GM12878 (cell line): ENCODE results near the gene EXOSC10.

ENCODE experiments used
- ATF7 ChIP-seq: fragments of 450-650 bp; IDR thresholded peaks from 2 replicates; pipeline ENCODE4 v1.6.1; 2016; ENCODE audit warnings: low read depth, mild to moderate bottlenecking
- CTCF ChIP-seq, 3 experiments: IDR thresholded peaks in 2 of 3; conservative IDR thresholded peaks in 1 of 3; 2 replicates each; pipeline ENCODE4 v1.5.1; 2011; ENCODE audit warnings: low read depth in 3 of 3, low read length in 3 of 3, mild to moderate bottlenecking in 3 of 3, control low read depth in 2 of 3, moderate library complexity in 2 of 3, inconsistent platforms in 1 of 3, mixed read lengths in 1 of 3; ENCODE audit not compliant: control insufficient read depth in 2 of 3, insufficient read depth in 1 of 3; ENCODE audit errors: extremely low read depth in 1 of 3
- EP300 ChIP-seq, 2 experiments: fragments of 150-350 bp in 1 of 2; IDR thresholded peaks; 2 replicates each; pipeline ENCODE4 v1.6.1; 2011 to 2012; ENCODE audit warnings: low read depth in 2 of 2, low read length in 2 of 2, borderline replicate concordance in 1 of 2, improper control_type of control experiment in 1 of 2, inconsistent platforms in 1 of 2; ENCODE audit not compliant: control insufficient read depth in 1 of 2
- RAD21 ChIP-seq: IDR thresholded peaks from 2 replicates; pipeline ENCODE4 v1.6.1; 2011; ENCODE audit warnings: mild to moderate bottlenecking, low read depth, low read length, moderate library complexity; ENCODE audit not compliant: insufficient read depth
- SIN3A ChIP-seq: IDR thresholded peaks from 2 replicates; pipeline ENCODE4 v1.6.1; 2012; ENCODE audit warnings: low read depth, low read length, improper control_type of control experiment
- ZBTB11 ChIP-seq: fragments of 450-650 bp; formaldehyde crosslinking; IDR thresholded peaks from 2 replicates; pipeline ENCODE4 v1.5.0; 2022; ENCODE audit warnings: mild to moderate bottlenecking, missing genetic modification characterization
- ZNF274 ChIP-seq: IDR thresholded peaks from one replicate; pipeline ENCODE4 v1.8.0; 2011; ENCODE audit not compliant: insufficient read length, insufficient read depth
- ZZZ3 ChIP-seq: IDR thresholded peaks from 2 replicates; pipeline ENCODE4 v1.6.1; 2011; ENCODE audit warnings: low read depth; ENCODE audit not compliant: control insufficient read depth, insufficient read length
- TF ChIP-seq, protein P1 (sequence below): fragments of 450-650 bp; formaldehyde crosslinking; IDR thresholded peaks from 2 replicates; pipeline ENCODE4 v1.4.0; 2022; ENCODE audit warnings: mild to moderate bottlenecking, moderate library complexity

DNA sequence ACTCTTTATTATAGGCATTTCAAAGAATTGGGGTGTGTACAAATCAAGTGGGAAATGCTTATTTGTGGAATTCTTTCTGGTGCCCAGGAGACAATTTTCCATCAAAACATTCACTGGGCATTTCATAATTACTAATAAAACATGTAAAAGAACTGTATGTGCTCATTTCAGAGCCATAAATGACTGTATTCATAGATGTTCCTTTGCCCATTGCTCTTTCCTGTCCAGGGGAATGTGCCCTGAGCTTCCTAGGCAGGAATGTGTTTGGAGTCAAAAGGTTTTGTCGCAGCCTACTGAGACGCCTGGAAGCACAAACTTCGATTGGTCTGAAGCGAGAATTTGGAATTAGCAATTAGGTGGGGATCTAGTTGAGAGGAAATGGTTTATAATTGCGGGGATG lies 43.7 kb upstream of the EXOSC10 start:
- no peak for TF ChIP-seq SIN3A
- TF ChIP-seq EP300 (IDR thresholded peaks at IDR 0.05; ENCODE audit: borderline replicate concordance in 1 of 2, control insufficient read depth in 1 of 2, low read depth in 2 of 2, low read length in 2 of 2): no peak
- no peak for TF ChIP-seq CTCF (IDR thresholded peaks at IDR 0.05 in 2 of 3, conservative IDR thresholded peaks at IDR 0.05 in 1 of 3; ENCODE audit: control insufficient read depth in 2 of 3, extremely low read depth in 1 of 3, insufficient read depth in 1 of 3, low read depth in 3 of 3, low read length in 3 of 3)
- no peak for TF ChIP-seq ZNF274
- no peak for TF ChIP-seq ZBTB11 (CRISPR knock-in tag)
- TF ChIP-seq, protein P1, sequence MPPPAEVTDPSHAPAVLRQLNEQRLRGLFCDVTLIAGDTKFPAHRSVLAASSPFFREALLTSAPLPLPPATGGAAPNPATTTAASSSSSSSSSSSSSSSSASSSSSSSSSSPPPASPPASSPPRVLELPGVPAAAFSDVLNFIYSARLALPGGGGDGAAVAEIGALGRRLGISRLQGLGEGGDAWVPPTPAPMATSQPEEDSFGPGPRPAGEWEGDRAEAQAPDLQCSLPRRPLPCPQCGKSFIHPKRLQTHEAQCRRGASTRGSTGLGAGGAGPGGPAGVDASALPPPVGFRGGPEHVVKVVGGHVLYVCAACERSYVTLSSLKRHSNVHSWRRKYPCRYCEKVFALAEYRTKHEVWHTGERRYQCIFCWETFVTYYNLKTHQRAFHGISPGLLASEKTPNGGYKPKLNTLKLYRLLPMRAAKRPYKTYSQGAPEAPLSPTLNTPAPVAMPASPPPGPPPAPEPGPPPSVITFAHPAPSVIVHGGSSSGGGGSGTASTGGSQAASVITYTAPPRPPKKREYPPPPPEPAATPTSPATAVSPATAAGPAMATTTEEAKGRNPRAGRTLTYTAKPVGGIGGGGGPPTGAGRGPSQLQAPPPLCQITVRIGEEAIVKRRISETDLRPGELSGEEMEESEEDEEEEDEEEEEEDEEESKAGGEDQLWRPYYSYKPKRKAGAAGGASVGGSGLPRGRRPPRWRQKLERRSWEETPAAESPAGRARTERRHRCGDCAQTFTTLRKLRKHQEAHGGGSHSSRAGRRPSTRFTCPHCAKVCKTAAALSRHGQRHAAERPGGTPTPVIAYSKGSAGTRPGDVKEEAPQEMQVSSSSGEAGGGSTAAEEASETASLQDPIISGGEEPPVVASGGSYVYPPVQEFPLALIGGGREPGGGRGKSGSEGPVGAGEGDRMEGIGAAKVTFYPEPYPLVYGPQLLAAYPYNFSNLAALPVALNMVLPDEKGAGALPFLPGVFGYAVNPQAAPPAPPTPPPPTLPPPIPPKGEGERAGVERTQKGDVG (CRISPR knock-in tag): no peak
- TF ChIP-seq ZZZ3: no peak
- no peak for TF ChIP-seq ATF7
- no peak for TF ChIP-seq RAD21
